HG02981 (cell line): ENCODE results near the gene TAPT1.

Source experiments
- ATAC-seq: cut with Tn5 transposase; IDR thresholded peaks from one replicate; pipeline ENCODE4 v1.9.1; 2021; ENCODE audit warnings: mild to moderate bottlenecking, moderate library complexity; ENCODE audit not compliant: unreplicated experiment

Gene TAPT1

DNA sequence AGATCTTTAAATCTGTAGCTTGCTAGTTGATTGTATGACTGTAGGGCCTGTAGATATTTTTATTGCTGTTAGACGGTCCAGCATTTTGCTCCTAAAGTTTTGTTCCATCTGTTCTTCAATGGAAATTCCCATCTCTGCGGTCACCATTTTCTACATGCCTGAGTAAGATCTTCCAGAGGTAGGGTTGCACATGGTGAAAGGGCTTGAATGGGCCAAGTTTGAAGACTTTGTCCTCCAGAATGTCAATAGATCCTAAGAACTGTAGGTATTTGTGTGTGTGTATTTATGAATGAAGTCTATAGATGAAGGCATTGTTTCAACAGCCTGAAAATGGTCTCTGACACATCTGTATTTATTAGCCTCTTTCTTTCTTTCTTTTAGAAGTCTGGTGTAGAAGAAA, 22.3 kb upstream of the TAPT1 start:
- no peak for ATAC-seq

DNA sequence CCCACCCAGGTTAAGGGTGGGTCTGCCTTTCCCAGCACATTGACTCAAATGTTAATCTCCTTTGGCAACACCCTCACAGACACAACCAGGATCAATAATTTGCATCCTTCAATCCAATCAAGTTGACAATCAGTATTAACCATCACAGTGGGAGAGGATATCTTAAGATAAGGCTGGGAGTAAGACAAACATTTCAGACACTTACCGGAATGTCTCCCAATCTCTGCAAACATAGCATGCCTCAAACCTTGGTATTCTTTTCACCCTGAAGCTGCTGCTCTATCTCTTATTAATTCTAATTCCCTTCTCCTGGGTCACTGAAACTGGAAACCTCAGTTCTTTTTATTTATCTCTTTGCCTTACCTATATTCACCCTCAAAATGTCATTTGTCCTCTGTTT, 19.0 kb upstream of the TAPT1 start:
- ATAC-seq, result no peak

DNA sequence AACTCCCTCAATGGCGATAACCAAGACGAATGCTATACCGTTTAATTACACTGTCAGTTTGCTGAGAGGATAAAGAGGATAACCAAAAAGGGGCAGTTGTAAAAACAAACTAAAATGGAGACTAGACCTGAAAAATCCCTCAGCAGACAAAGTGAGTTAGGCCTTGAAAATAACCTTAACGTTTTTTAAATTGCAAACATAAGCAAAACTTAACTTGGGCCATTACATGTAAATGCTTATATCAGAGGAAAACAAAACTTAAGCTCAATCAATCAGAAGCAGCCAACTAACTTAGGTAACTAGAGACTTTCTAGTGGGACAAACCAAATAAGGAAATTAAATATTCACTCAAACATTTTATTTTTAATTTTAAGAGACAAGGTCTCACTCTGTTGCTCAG, 17.0 kb upstream of the TAPT1 start:
- ATAC-seq, result no peak

DNA sequence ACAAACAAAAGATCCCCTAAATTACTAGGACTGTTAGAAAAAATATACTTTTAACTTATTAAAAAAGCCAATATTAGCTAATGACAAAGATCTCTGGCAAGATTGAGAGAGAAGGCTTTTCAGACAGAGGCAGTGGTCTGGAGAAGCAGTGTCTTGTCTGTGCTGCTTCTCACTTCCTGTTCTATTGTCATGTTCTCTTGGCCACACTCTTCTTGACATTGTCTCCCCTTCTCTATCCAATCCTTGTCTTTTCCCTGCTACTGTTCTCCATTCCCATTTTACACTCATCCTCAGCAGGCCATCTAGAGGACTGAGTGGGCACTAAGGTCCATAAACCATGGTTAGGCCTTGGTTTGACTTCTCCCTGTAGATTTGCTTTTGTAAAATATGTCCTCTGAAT, 14.0 kb upstream of the TAPT1 start:
- no peak for ATAC-seq

DNA sequence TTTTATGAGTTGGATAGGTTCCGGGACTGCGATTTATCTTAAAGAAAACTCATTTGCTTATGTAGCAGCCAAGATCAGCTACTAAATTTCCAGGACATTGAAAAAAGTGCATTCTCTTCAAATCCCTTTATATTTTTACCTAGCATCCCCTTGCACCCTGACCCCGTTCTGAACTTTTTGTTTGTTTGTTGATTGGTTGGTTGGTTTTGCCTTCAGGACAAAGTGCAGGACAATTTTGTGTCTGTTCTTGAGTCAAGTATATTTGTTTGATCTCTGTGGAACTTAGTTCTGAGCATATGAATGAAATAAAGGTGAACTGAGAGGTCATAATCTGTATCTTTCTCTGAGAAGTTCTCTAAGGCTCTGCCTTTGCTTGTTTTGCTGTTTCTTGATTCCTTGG, 12.8 kb upstream of the TAPT1 start:
- no peak for ATAC-seq

DNA sequence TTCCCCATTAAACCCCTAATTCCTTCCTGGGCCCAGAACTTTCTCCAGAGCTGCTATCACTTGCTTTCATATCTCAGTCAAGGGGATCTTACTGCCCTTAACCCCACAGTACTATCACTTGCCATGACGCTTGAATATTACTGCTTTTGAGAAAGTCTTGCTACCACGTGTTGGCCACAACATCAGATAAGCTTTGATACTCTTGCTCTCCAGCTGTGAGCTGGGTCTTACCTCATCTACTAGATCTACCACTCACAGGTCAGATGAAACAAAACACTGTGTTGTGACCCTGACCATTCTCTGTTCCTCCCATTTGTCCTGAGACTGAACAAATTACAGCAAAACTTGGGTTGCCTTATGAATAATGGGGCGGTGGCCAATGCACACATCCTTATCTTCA, 12.1 kb upstream of the TAPT1 start:
- no peak for ATAC-seq

DNA sequence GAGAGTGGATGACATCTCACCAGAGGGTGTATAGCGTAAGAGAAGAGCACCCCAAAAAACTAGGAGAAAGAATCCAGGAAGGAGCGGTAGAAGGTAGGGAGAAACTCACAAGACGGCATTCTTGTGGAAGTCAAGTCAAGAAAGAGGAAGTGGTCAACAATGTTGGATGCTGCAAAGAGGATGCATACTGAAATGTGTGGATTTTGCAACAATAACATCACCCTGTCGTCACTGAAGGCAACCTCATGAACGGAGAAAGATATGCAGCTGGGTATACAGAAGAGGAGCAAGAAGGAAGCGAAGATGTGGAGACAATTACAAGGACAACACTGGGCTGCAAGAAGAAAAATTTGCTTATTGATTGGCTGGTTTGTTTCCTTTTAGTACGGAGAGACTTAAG, 11.4 kb upstream of the TAPT1 start:
- no peak for ATAC-seq

DNA sequence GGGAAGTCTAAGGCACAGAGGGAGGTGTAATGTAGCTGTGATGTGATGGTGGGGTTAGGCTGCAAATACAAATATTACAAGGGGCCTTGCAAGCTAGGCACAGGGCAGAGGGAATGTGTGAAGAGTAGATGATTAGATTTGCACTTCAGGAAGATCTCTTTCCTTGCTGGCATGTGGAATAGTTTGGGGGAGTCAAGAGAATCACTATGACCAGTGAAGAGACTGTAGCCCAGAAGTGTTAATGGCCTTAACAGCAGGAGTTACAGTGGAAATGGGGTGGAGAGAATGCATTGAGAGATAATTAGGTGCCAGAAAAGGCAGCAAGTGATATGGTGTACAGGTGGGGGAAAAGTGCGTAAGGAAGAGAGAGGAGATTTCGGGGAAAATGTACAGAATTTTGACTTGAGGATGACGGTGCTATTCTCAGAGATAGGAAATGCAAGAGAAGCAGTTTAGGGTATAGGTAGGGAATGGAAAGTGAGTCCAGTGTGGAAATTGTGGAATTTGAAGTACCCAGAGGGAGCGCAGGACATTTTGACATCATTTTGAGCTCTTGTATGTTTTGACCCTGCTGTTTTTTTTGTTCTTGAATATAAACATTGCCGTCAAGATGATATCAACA, 10.2 kb upstream of the TAPT1 start:
- no peak for ATAC-seq

DNA sequence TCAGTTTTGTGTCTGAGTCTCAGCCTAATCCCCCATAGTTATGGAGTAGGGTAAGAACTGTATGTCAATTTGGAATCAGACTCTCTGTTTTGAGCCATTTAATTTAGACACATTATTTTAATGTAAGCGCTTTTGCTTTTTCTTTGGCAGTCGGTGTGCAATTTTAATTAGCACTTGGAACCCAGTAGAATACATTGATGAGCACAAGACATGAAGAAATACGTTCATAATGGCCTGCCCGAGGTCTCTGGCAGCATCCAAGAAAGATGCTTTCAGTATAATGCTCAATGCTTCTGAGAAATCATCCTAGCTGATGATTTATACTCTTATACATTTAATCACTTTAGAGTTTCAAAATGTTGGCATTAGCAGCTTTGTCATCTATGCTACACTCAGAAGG, 8.9 kb upstream of the TAPT1 start:
- ATAC-seq, result no peak

DNA sequence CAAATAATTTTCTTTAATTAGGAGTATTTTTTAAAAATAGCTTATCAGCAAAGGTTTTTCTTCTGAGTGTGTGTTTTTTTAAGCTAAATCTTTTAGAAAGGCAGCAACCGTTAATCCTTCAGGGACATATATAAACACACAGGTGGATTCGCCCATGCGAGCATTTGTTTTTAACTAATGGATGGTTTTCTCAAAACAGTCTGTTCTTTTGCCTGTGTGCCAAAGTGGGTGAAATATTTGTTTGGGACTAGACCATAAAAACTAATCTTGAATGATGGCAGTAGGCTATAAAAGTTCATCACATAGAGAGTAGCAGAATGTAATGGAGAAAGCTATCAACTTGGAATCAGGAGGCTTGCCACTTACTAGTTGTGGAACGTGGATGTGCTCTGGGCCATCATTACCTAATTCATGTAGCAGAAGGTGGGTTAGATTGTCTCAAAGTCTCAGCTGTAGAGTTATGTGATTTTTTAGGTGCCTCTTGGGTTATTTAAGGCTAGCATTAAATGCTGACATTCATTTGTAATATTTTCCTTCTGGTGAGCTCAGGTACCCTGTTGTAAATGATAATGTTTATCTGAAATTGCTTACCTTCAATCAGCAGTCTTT, 7.4 kb upstream of the TAPT1 start:
- no peak for ATAC-seq

DNA sequence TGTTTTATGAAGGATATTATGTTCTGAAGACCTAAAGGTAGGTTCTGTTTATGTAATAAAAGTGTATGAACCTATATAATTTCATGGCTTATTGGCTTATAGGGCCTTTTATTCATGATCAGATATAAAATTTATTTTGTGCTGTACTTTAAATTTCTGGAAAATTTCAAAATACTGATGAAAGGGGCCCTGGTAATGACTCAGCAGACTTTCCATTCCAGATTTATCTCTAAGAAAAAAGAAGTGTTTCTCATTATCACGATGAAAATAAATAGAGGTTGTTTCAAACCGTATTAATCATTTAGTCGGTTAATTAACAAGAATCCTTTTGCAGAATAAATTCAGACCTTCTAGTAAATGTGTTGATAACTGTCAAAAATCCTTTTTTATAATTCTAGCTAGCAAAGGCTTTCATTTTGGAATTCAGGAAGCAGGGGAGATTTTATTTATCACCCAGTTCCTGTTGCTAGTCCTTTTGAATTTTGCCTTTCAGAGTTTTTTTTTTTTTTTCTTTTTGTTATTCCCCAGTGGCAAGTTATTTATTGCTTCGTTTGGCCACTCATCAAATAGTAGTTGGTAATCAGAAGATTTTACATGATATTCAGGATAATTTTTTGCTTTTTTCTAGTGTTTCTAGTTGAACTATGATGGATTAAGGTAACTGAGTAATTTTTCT, 5.4 kb upstream of the TAPT1 start:
- no peak for ATAC-seq

DNA sequence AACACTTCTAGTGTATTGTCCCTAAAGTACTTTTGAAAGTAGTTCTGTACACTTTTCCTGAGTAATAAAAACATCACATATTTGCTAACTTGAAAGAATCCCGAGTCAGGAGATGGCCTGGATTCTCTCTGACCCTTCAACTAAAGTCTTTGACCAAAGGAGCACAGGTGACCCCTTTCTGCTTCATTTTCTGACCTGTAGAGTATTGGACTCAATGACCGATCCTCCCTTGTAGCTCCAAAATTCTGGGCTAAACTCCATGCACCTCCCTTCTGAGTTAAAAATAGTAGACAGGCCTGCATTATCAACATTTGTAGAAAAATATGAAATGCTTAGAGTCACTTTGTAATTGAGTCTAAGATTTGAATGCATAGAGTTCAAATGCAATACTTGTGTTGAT, 4.0 kb upstream of the TAPT1 start:
- ATAC-seq, result no peak

DNA sequence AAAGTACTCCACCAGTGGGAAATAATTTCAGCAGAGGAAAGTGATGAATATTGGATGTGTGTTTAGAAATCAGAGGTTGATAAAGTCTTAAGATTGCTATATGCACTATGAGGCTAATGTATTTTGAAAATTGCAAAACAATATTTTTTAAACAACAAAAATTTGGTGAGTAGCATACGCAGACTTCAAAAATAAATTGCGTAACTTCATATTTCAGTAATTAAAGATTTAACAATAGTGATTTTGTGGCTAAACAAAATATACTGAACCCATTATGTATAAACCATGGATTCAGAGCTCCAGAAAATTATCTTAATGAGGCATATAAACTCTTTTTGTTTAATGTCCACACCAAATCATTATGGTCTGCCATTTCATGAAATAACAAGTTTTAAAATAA, 3.3 kb upstream of the TAPT1 start:
- ATAC-seq, result no peak

DNA sequence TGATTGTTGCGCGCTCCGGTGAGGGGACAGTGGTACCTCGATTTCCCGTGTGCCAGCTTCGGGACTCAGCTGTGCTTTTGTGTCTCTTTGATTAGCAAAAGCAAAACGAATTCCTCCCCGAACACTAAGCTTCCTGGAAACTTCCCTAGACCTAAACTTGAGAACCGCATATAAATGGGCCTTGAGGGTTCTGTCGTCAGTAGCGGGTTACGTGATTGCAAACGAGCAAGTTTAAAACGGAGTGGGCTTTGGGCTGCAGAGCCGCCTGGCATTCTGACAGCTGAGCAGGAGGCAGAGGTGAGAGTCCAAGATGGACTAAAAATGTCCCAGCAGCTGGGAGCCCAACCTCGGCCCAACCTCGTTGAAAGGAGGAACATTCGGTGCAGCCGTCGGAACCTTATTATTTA, 1.2 kb upstream of the TAPT1 start:
- ATAC-seq, result no peak

DNA sequence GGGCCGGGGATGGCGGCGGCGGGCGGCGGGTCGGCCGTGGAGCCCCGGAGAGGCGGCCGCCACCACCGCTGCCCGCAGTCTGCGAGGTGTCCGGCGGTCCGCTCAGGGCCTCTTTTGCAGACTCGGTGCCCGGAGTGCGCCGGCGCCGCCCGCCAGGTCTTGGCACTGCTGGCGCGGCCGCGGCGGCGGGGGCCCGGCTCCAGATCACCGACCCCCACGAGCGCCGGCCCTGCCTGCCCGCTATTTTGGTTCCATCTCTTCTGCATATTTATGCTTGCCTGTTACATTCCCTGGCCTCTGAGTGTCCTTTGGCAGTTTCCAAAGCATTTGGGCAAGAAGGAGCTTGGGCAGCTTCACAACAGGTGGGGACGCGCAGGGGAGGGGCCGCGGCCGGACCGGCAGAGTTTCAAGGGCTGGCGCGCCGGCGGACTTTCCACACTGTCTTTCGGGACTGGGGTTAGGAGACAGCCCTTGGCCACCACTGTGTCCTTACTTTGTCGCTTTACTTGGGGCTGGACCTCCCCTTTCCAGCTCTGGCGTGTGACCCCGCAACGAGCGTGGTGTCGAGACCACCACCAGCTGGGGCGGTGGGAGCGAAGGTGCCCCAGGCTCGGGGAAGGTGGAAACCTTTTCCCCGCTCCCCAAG, 668 bp upstream of the TAPT1 start:
- peak; percentile 39 for ATAC-seq

DNA sequence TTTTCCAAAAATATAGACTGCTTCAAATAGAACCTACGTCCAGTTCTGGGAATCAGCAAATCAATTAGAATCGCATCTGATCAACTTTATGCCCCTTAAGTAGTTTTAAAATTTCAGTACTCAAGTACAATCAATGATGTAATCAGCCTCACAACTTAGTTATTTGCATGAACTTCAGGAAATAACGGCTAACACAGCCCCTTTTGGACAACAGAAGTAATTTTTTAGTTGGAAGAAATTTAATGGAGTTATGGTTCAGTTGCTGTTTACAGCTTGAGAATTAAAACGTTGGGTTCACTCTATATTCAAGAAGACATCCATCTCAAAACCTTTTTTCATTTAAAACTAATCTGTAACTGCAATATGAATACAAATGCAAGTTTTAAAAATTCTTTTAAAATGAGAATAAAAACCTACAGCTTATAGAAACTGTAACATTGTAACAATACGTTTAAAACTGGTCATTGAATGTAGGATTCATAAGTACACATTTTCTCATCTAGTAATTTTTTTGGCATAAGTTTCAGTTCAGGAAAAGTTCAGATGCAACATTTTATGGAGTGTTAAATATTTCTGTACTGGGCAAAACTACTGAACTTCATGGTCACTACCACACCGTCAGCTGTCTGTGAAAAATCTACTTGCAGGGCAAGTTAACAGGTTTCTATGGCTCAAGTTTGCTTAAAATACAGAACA, 956 bp downstream of the TAPT1 start:
- ATAC-seq, result no peak

DNA sequence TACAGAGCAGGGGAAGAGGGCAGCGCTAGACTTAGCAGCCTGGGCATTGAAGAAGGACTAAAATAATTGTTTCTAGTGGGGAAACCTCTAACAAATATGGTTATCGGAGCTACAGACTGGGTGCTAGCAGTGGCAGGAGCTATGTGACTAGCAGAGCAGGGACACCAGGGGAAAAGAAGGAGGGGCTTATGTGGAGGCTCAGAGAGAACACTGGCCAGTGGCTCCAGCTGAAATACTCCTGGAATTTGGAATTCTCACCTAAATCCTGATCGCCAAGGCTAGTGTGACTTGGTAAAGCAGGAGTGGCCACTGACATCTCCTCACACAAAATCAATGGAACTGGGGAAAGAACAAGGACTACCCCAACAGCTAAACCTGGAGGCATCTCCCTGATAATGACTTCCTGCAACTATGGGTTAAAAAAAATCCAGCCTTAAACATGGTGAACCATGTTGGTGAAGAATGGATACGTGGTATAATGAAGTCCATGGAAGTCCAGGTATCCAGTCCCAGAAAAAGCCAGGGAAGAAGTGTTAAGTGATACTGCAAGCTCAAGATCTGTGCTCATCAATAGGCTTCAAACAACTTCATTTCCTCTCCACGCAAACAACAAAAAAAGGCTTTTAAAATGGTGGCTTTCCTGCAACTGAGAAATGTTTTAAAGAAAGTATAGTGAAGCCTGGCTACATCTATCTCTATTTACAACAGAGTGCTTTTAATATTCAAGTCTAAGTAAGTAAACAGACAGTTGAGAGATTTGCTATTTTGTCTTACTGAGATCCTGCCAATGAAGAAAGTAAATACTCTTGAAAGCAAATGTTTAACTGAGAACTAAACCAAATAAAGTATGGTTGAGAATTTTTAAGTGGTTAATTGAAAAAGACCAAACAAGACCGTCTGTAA, 1.8 kb downstream of the TAPT1 start:
- no peak for ATAC-seq

DNA sequence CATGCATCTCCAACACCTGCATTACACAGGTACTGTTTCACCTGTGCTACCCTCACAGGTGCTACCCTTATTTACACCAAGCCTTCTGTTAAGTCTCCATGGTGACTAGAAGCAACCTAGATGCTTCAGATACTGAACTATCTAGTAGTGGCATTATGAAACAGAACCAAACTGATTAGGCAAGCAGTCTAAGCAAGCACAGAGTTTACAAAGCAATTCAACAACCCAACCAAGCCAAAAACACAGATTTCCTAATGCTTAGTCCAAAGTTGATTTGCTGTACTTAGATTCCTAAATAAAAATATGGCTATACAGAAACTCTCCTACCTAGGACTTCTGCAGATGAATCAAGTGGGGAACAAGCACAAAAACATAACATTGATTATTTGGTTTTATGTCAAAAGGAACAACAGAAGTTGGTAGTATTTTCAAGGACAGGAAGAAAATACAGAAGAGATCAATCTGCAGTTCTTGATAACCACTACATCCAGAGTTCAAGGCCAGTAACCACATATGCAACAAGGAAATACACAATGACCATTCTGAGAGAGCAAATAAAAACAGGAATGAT, 3.2 kb downstream of the TAPT1 start:
- ATAC-seq, result no peak

DNA sequence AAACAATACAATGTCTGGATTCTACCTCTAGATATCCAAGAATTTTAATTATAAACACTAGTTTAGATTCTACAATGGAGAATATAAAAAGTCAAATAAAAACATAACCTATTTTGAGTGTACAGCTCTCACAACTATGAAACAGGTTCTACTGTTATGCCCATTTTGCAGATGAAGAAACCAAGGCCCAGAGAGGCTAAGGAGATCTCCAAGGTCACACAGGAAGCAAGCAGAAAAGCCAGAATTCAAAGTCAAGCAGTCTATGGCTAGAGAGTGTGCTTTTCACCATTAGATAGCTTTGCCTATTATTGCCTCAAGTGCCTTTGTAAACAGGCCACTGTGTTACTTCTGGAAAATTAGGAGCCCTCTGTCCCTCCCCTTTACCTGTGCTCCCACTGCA, 7.3 kb downstream of the TAPT1 start:
- no peak for ATAC-seq
